MM.1S (cell line): ENCODE data around the gene PTP4A1.

ENCODE experiments used
- DNase-seq: peaks from one replicate; pipeline ENCODE4 v3.0.0-alpha.2; 2015
- H2AFZ ChIP-seq: fragments of 300-600 bp; sonication (generic); 2 replicates; pipeline ENCODE4 v1.6.0; 2016; ENCODE audit warnings: antibody characterized with exemption, low read length
- H3F3A ChIP-seq: fragments of 300-600 bp; sonication (generic); 2 replicates; pipeline ENCODE4 v1.6.1; 2016; ENCODE audit warnings: mild to moderate bottlenecking, antibody characterized with exemption, low read length, moderate library complexity, mixed read lengths; ENCODE audit not compliant: insufficient read depth
- H3K27ac ChIP-seq: fragments of 300-600 bp; sonication (generic); 2 replicates; pipeline ENCODE4 v1.5.1; 2016; ENCODE audit warnings: mild to moderate bottlenecking, low read length
- H3K27me3 ChIP-seq: fragments of 300-600 bp; sonication (generic); replicated peaks from 2 replicates; pipeline ENCODE4 v1.6.0; 2016; ENCODE audit warnings: low read length; ENCODE audit not compliant: insufficient read depth
- H3K36me3 ChIP-seq: fragments of 300-600 bp; sonication (generic); replicated peaks from 2 replicates; pipeline ENCODE4 v1.6.1; 2016; ENCODE audit warnings: mild to moderate bottlenecking, low read length, mixed read lengths; ENCODE audit not compliant: insufficient read depth
- H3K4me1 ChIP-seq: fragments of 300-600 bp; sonication (generic); 2 replicates; pipeline ENCODE4 v1.6.1; 2016; ENCODE audit warnings: low read length, mixed read lengths
- H3K4me2 ChIP-seq: fragments of 300-600 bp; sonication (generic); 2 replicates; pipeline ENCODE4 v1.6.0; 2016; ENCODE audit warnings: low read depth, low read length
- H3K4me3 ChIP-seq: fragments of 300-600 bp; sonication (generic); 2 replicates; pipeline ENCODE4 v1.5.1; 2016; ENCODE audit warnings: low read length, mixed read lengths
- H3K79me2 ChIP-seq: fragments of 300-600 bp; sonication (generic); 2 replicates; pipeline ENCODE4 v1.6.1; 2016; ENCODE audit warnings: mixed run types, low read length, mixed read lengths
- H3K9ac ChIP-seq: fragments of 300-600 bp; sonication (generic); 2 replicates; pipeline ENCODE4 v1.6.1; 2016; ENCODE audit warnings: low read length, mixed read lengths
- H3K9me2 ChIP-seq: fragments of 300-600 bp; sonication (generic); replicated peaks from 2 replicates; pipeline ENCODE4 v1.6.1; 2016; ENCODE audit warnings: mild to moderate bottlenecking, low read length, mixed read lengths; ENCODE audit not compliant: insufficient read depth
- H3K9me3 ChIP-seq: fragments of 300-600 bp; sonication (generic); replicated peaks from 2 replicates; pipeline ENCODE4 v1.6.1; 2016; ENCODE audit warnings: mild to moderate bottlenecking, low read length, mixed read lengths; ENCODE audit not compliant: insufficient read depth
- H4K20me1 ChIP-seq: fragments of 300-600 bp; sonication (generic); 2 replicates; pipeline ENCODE4 v1.6.1; 2016; ENCODE audit warnings: mild to moderate bottlenecking, low read length, moderate library complexity, mixed read lengths; ENCODE audit not compliant: insufficient read depth
- CTCF ChIP-seq: fragments of 300-600 bp; sonication (generic); IDR thresholded peaks from 2 replicates; pipeline ENCODE4 v1.5.1; 2016; ENCODE audit warnings: antibody characterized with exemption, low read length, mixed read lengths
- EZH2 ChIP-seq: fragments of 300-600 bp; sonication (generic); optimal IDR thresholded peaks from 2 replicates; pipeline ENCODE3; 2017; ENCODE audit warnings: low read depth, mild to moderate bottlenecking, antibody characterized with exemption, low read length, mixed read lengths
- EZH2phosphoT487 ChIP-seq: fragments of 300-600 bp; sonication (generic); IDR thresholded peaks from 2 replicates; pipeline ENCODE4 v1.6.1; 2018; ENCODE audit warnings: antibody characterized with exemption, low read length

PTP4A1 gene

GRCh38 chr6:63529498-63529897 is 42.8 kb upstream of the PTP4A1 start:
- no peaks in the 10 kb centered on the region for H3F3A ChIP-seq
- no peak overlapping the region for H3K27ac ChIP-seq
- no peak overlapping the region for H3K4me2 ChIP-seq
- H3K9me3 ChIP-seq: no peaks in the 10 kb centered on the region
- H3K9ac ChIP-seq: no peak overlapping the region
- TF ChIP-seq CTCF (no peak), EZH2 (no peak), EZH2phosphoT487 (no peak)
- H3K4me3 ChIP-seq: no peak overlapping the region
- H2AFZ ChIP-seq: no peak overlapping the region
- no peaks in the 10 kb centered on the region for H3K9me2 ChIP-seq
- DNase-seq: no peak
- H3K27me3 ChIP-seq: no peaks in the 10 kb centered on the region
- no peaks in the 10 kb centered on the region for H3K4me1 ChIP-seq
- no peaks in the 10 kb centered on the region for H3K79me2 ChIP-seq
- no peaks in the 10 kb centered on the region for H3K36me3 ChIP-seq
- no peaks in the 10 kb centered on the region for H4K20me1 ChIP-seq

GRCh38 chr6:63530182-63530581 is 42.1 kb upstream of the PTP4A1 start:
- Histone ChIP-seq H3K4me1 (no peaks in the 10 kb centered on the region), H3K4me2 (no peak overlapping the region), H3K9ac (no peak overlapping the region), H3K27ac (no peak overlapping the region), H3K4me3 (no peak overlapping the region), H3K36me3 (no peaks in the 10 kb centered on the region), H3K9me2 (no peaks in the 10 kb centered on the region), H2AFZ (no peak overlapping the region), H3K79me2 (no peaks in the 10 kb centered on the region), H3K9me3 (no peaks in the 10 kb centered on the region), H4K20me1 (no peaks in the 10 kb centered on the region), H3F3A (no peaks in the 10 kb centered on the region), H3K27me3 (no peaks in the 10 kb centered on the region)
- no peak for TF ChIP-seq CTCF
- TF ChIP-seq EZH2phosphoT487: no peak
- TF ChIP-seq EZH2: no peak
- DNase-seq: no peak

- Histone ChIP-seq H3K36me3 (no peaks in the 10 kb centered on the region), H3K4me1 (no peaks in the 10 kb centered on the region), H3K9me3 (no peaks in the 10 kb centered on the region), H3K79me2 (no peaks in the 10 kb centered on the region), H3F3A (no peaks in the 10 kb centered on the region), H3K9ac (no peak overlapping the region), H3K9me2 (no peaks in the 10 kb centered on the region), H3K27ac (no peak overlapping the region), H2AFZ (no peak overlapping the region), H3K27me3 (no peaks in the 10 kb centered on the region), H3K4me3 (no peak overlapping the region), H3K4me2 (no peak overlapping the region), H4K20me1 (no peaks in the 10 kb centered on the region)
- TF ChIP-seq EZH2: no peak
- TF ChIP-seq CTCF: no peak
- no peak for TF ChIP-seq EZH2phosphoT487
- no peak for DNase-seq
Measured at GRCh38 chr6:63530991-63531390, 41.3 kb upstream of the PTP4A1 start.

GRCh38 chr6:63533026-63533425 is 39.3 kb upstream of the PTP4A1 start:
- Histone ChIP-seq H4K20me1 (no peaks in the 10 kb centered on the region), H3K9me2 (no peaks in the 10 kb centered on the region), H3K4me1 (no peaks in the 10 kb centered on the region), H3F3A (no peaks in the 10 kb centered on the region), H3K4me2 (no peak overlapping the region), H3K36me3 (no peaks in the 10 kb centered on the region), H3K27me3 (no peaks in the 10 kb centered on the region), H3K79me2 (no peaks in the 10 kb centered on the region), H3K4me3 (no peak overlapping the region), H2AFZ (no peak overlapping the region), H3K9ac (no peak overlapping the region), H3K27ac (no peak overlapping the region), H3K9me3 (no peaks in the 10 kb centered on the region)
- DNase-seq: no peak
- no peak for TF ChIP-seq EZH2phosphoT487
- TF ChIP-seq CTCF: no peak
- TF ChIP-seq EZH2: no peak
